Progenitor cell of endocrine pancreas (in vitro differentiated cells): ENCODE measurements around the gene COA5. TPM values are rescaled to one million over a fixed set of nuclear protein-coding genes. Genes with fewer than 3 reads are reported as not detected.

Experiments
- DNase-seq: peaks from one replicate; pipeline ENCODE4 v3.0.0; 2021; ENCODE audit warnings: low spot score; ENCODE audit not compliant: unreplicated experiment
- H3K27ac Mint-ChIP-seq: 2 replicates; pipeline ENCODE4 v1.8.0; 2021; ENCODE audit warnings: mild to moderate bottlenecking, moderate library complexity, mixed read lengths
- H3K27me3 Mint-ChIP-seq: 2 replicates; pipeline ENCODE4 v1.8.0; 2021; ENCODE audit warnings: mixed read lengths
- H3K36me3 Mint-ChIP-seq: 2 replicates; pipeline ENCODE4 v1.8.0; 2022; ENCODE audit warnings: mixed read lengths; ENCODE audit not compliant: insufficient read depth
- H3K4me1 Mint-ChIP-seq: 2 replicates; pipeline ENCODE4 v1.8.0; 2021; ENCODE audit warnings: low read depth, mixed read lengths
- H3K4me3 Mint-ChIP-seq: 2 replicates; pipeline ENCODE4 v1.8.0; 2021; ENCODE audit warnings: low read depth, mild to moderate bottlenecking, moderate library complexity, mixed read lengths
- H3K9me3 Mint-ChIP-seq: 2 replicates; pipeline ENCODE4 v1.8.0; 2021; ENCODE audit warnings: low read depth, mixed read lengths
- total RNA-seq: library from RNA; stranded (reverse); gene quantifications from 2 replicates; pipeline ENCODE4 v1.2.1, GENCODE V29; 2021
- TF ChIP-seq, protein P1 (sequence below): fragments of 200-600 bp; sonication (generic); IDR thresholded peaks from one replicate; pipeline ENCODE4 v1.5.0; 2021; ENCODE audit warnings: antibody characterized with exemption, mild to moderate bottlenecking; ENCODE audit not compliant: unreplicated experiment

The COA5 gene
- total RNA-seq, 1 donor from 2014 or later: 45.2 TPM

- no peaks in the 10 kb centered on the region for H3K4me1 Mint-ChIP-seq
- H3K9me3 Mint-ChIP-seq: no peaks in the 10 kb centered on the region
- peaks cover 10% of the 10 kb centered on the region for H3K36me3 Mint-ChIP-seq
- H3K4me3 Mint-ChIP-seq: no peak overlapping the region
- H3K27me3 Mint-ChIP-seq: no peaks in the 10 kb centered on the region
- H3K27ac Mint-ChIP-seq: no peak overlapping the region
- DNase-seq: no peak
- TF ChIP-seq, protein P1, sequence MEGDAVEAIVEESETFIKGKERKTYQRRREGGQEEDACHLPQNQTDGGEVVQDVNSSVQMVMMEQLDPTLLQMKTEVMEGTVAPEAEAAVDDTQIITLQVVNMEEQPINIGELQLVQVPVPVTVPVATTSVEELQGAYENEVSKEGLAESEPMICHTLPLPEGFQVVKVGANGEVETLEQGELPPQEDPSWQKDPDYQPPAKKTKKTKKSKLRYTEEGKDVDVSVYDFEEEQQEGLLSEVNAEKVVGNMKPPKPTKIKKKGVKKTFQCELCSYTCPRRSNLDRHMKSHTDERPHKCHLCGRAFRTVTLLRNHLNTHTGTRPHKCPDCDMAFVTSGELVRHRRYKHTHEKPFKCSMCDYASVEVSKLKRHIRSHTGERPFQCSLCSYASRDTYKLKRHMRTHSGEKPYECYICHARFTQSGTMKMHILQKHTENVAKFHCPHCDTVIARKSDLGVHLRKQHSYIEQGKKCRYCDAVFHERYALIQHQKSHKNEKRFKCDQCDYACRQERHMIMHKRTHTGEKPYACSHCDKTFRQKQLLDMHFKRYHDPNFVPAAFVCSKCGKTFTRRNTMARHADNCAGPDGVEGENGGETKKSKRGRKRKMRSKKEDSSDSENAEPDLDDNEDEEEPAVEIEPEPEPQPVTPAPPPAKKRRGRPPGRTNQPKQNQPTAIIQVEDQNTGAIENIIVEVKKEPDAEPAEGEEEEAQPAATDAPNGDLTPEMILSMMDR: no peak
These were observed 51.8 kb downstream of the COA5 start for GRCh38 chr2:98556344-98557033.

GRCh38 chr2:98555696-98556095 lies 52.6 kb downstream of the COA5 start:
- H3K4me1 Mint-ChIP-seq: no peaks in the 10 kb centered on the region
- TF ChIP-seq, protein P1: no peak
- H3K27ac Mint-ChIP-seq: no peak overlapping the region
- no peaks in the 10 kb centered on the region for H3K27me3 Mint-ChIP-seq
- H3K36me3 Mint-ChIP-seq: peaks cover 10% of the 10 kb centered on the region
- no peak for DNase-seq
- no peak overlapping the region for H3K4me3 Mint-ChIP-seq
- no peaks in the 10 kb centered on the region for H3K9me3 Mint-ChIP-seq

DNA sequence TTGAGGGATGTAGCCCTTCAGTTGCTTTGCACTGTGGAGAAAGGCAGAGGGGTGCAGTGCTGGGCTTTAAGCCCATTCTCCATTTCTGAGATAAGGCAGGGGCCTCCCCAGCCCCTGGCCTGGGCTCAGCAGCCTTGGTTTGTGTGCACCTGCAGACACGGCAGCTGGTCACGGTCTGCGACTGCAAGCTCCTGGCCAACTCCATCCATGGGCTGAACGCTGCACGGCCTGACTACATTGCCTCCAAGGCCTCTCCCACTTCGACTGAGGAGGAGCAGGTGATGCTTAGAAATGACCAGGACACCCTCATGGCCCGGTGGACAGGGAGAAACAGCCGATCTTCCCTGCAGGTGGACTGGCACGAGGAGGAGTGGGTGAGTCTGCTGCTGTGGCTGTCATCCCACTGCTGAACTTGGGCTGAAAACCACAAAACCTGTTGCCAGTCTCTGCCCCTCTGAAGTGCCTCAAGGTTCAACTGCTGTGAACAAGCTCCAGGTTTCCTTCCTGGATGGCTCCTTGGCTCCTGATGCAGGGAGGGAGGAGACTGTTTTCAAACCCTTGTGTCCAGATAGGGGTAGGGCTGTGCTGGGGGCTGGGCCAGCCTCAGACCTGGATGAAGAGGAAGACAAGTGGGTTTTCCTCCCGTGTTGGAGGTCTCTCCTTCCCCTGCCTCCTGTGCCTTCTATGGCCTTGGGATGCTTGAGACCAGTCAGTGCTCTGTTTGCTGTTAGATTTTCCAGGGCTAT lies 54.0 kb downstream of the COA5 start:
- Mint-ChIP-seq H3K9me3 (no peaks in the 10 kb centered on the region), H3K27ac (no peak overlapping the region), H3K4me1 (no peaks in the 10 kb centered on the region), H3K4me3 (no peak overlapping the region), H3K27me3 (no peaks in the 10 kb centered on the region), H3K36me3 (peaks cover 12% of the 10 kb centered on the region)
- TF ChIP-seq, protein P1: no peak
- no peak for DNase-seq

GRCh38 chr2:98552499-98553179 lies 55.7 kb downstream of the COA5 start:
- Mint-ChIP-seq H3K27me3 (no peaks in the 10 kb centered on the region), H3K9me3 (no peaks in the 10 kb centered on the region), H3K4me1 (no peaks in the 10 kb centered on the region), H3K27ac (no peak overlapping the region), H3K36me3 (peaks cover 11% of the 10 kb centered on the region), H3K4me3 (no peak overlapping the region)
- no peak for DNase-seq
- TF ChIP-seq, protein P1: no peak

- H3K9me3 Mint-ChIP-seq: no peaks in the 10 kb centered on the region
- H3K4me3 Mint-ChIP-seq: no peak overlapping the region
- TF ChIP-seq, protein P1: no peak
- H3K36me3 Mint-ChIP-seq: peaks cover 14% of the 10 kb centered on the region
- no peak for DNase-seq
- H3K27ac Mint-ChIP-seq: no peak overlapping the region
- no peaks in the 10 kb centered on the region for H3K4me1 Mint-ChIP-seq
- no peaks in the 10 kb centered on the region for H3K27me3 Mint-ChIP-seq
These were observed 57.0 kb downstream of the COA5 start for GRCh38 chr2:98551316-98551715.
